OCI-M2 (cell line): Measurements from ENCODE around the gene PFKFB3.

ENCODE experiments used
- DNase-seq: peaks from one replicate; lab custom pipeline; 2025; ENCODE audit not compliant: unreplicated experiment; lab: John Stamatoyannopoulos, UW

The PFKFB3 gene

DNA sequence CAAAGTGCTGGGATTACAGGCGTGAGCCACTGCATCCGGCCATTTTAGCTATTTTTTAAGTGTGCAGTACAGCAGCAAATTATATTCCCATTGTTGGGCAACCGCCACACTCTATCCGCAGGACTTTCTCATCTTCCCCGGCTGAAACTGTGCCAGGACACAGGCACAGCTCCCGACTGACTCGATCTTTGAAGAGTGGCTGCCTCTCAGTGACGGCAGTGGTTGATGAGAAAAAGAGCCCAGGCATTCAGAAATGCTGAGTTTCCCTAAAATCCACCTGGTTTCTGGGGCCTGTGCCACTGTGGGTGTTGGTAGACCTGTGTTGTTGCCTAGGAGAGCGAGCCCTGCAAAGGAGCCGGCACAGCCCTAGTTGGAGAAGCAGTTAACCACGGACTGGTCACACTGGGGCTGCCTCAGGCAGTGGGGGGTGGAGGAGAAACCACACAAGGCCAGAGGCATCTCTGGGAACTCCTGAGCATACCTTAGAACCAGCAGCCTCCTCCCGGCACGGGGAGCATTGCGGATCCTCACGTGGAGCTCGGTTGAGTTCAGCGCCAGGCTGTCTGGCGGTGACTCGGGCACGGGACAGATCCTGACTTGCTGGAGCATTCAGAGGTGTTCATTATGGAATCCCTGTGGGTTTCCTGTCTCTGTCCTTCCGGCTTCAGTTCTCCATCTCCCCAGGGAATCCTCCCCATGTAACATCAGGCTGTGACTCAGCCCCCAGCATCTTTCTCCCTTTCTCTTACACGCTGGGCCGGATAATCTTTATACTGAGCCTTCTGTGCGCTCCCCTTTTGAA, 16.2 kb downstream of the PFKFB3 start:
- DNase-seq: no peak

DNA sequence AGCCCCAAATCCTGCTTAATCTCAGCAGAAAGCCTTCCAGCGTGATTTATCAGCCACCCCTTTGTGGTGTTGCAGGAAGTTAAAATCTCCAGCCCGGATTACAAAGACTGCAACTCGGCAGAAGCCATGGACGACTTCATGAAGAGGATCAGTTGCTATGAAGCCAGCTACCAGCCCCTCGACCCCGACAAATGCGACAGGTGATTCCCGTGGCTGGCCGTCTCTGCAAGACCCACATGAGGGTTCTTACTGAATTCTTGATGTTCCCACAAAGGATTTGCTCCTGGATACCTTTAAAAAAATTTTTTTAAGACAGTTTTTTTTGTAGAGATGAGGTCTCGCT, 16.7 kb downstream of the PFKFB3 start:
- no peak for DNase-seq

DNA sequence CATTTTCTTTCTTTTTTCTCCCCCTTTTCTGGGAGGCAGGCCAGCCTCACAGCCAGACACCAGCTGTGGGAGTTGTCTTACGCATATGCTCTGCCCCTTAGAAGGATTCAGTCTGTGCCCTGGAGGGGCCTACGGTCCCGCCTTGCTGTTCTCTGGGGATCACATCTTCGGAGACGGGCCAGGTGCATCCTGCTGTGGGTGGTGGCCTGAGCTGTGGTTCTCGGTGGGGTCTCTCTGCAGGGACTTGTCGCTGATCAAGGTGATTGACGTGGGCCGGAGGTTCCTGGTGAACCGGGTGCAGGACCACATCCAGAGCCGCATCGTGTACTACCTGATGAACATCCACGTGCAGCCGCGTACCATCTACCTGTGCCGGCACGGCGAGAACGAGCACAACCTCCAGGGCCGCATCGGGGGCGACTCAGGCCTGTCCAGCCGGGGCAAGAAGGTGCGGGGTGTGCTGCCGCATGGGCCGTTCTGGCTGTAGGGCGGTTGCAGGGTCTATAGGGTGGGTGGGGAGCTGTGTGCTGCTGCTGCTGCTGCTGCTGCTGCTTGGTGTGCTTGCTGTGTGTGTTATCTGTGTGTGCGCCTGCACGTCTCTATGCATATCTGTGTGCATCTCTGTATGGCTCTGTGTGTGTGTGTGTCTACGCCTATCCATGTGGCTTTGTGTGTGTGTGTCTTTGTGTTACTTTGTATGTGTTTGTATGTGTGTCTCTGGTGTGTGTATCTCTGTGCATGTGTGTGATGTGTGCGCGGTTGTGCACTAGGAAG, 17.9 kb downstream of the PFKFB3 start:
- no peak for DNase-seq

DNA sequence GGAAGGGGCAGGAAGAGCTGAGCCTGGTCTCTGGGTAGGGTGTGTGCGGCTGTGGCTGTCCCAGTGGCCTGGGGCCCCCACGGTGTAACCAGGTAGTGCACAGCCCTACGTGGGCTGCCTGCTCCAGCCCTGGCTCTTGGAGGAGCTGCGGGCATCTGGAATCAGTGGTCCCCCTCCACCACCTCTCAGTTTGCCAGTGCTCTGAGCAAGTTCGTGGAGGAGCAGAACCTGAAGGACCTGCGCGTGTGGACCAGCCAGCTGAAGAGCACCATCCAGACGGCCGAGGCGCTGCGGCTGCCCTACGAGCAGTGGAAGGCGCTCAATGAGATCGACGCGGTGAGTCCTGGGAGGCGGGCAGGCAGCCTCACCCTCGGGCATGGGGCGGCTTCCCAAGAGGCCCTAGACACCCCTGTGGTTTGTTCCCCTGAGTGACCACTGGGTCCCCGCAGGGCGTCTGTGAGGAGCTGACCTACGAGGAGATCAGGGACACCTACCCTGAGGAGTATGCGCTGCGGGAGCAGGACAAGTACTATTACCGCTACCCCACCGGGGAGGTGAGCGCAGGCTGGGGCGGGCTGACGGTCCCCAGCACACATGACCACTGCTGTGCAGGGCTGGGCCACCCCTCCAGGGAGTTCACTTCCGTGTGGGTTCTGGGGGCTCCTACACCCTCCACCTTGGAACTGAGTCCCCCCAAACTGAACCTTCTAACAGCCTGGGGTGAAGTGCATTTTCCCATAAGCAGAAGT, 18.6 kb downstream of the PFKFB3 start:
- no peak for DNase-seq

DNA sequence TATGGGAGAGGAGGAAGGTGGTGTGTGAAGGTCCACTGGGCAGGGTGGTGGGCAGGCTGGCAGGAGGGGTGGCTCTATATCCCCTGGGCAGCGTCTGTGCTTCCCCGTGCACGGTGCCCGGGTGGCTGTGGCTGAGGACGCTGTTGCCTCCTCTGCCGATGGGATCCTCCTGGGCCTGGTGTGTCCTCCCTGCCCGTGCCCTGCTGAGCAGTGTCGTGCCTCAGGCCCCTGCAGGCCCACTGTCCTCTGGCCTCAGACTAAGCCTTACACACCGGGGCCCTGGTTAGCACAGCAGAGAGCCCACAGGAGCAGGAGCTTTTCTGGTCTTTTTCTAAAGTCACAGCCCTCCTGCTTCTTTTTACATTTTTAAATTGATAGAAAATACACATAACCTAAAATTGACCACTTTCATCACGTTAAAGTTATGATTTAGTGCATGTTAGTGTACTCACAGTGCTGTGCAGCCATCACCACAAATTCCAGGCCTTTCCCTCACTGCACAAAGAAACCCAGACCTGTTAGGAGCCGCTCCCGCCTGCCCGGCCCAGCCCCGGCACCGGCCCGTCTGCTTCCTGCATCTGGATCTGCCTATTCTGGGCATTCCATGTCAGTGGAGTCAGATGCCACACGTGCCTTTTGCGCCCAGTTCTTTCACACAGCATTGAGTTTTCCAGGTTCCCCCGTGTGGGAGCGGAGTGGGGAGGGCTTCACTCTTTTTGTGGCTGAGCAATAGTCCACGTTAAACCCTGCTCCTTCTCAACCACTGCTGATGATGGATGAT, 19.4 kb downstream of the PFKFB3 start:
- DNase-seq: no peak

DNA sequence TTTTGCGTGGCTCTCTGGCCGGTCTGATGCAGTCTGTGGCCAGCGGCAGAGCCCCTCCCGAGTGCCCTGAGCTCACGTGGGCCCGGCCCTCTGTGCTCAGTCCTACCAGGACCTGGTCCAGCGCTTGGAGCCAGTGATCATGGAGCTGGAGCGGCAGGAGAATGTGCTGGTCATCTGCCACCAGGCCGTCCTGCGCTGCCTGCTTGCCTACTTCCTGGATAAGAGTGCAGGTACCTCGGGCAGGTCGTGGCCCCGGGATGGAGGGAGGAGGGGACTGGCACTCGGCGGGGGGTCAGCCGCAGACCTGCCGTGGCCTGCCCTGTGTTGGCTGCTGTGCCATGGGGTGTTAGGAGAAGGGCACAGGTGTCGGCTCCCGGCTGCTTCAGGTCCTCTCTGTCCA, 20.0 kb downstream of the PFKFB3 start:
- DNase-seq: no peak

DNA sequence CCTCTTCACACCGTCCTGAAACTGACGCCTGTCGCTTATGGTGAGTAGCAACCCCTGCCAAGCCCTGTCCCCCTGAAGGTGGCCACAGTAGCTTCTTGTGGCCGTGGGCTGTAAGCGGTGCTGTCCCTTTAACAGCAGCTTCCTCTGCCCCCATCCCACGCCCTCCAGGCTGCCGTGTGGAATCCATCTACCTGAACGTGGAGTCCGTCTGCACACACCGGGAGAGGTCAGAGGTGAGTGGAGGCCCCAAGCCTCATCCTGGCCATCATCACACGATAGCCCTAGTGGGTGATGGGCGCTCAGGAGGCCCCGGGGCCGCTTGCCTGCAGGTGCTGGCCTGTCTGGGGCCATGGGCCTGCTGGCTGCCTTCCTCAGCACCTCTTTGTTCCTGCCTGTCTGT, 21.2 kb downstream of the PFKFB3 start:
- DNase-seq: no peak

DNA sequence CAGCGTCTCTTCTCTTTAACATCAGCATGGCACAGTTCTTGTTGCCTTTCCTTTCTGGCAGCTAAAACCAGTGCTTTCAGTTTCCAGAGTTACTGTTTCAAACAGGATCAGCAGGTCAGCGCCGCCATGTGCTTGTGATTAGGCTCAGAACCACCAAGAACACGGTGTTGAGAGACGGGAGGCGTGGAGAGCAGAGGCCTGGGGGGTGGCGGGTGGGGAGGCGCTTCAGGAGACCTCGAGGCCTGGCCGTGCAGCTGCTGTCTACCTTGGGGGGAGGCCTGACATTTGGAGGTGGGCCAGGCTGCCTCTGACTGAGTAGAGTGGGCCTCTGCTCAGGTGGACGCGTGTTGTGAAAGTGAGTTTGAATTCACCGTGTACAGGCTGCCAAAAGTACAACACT, 22.0 kb downstream of the PFKFB3 start:
- no peak for DNase-seq

DNA sequence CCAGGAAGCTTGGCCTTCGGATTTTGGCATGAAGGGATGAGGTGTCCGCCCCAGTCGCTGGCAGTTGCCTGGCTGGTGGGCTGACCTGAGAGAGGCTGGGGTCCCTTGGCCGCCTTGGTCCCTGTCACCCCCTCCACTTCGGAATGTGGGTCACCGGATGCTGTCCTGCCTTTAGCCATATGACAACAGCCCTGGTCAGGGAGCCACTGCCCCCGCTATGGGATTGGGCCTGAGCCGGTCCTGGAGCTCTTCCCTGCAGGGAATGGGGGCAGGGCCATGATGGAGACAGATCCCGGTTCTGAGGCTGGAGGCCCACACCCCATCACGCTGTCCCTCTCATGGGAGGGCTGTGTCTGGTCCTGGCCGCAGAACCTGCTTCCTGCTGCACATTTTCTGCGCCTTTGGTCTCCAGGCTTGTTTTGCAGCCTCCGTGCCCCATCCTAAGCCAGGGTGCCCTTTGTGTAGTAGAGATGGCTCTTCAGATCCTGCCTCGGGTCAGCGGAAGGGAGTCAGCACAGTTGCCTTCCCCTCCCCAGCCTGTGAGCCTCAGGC, 22.6 kb downstream of the PFKFB3 start:
- no peak for DNase-seq

DNA sequence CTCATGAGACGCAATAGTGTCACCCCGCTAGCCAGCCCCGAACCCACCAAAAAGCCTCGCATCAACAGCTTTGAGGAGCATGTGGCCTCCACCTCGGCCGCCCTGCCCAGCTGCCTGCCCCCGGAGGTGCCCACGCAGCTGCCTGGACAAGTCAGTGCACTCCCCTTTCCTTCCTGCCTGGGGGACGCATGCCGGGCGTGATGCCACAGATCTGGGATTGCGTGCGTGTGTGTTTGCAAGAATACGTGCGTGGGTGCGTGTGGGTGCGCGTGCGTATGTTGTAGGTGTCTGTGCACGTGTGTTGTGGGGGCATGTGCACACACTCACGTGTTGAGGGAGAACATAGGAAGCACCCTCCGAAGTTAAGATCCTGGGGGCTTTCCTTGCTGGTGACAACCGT, 23.5 kb downstream of the PFKFB3 start:
- DNase-seq: no peak

DNA sequence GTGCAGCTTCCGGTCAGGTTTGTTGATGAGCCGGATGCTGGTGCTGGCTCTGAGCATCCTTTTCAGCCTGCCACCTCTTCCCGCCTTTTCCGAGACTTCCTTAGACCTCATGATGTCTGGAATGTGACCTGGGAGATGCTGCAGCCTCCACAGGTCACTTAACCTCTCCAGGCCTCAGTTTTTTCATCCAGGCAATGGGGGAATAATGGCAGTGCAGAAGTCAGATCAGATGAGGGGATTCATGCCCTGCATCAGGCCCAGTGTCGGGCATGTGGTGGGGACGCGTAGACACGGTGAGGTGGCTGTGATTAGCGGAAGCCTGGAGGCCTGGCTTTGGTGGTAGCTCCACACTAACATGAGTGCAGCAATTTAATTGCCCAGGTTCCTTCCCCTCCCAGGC, 24.6 kb downstream of the PFKFB3 start:
- DNase-seq: no peak

DNA sequence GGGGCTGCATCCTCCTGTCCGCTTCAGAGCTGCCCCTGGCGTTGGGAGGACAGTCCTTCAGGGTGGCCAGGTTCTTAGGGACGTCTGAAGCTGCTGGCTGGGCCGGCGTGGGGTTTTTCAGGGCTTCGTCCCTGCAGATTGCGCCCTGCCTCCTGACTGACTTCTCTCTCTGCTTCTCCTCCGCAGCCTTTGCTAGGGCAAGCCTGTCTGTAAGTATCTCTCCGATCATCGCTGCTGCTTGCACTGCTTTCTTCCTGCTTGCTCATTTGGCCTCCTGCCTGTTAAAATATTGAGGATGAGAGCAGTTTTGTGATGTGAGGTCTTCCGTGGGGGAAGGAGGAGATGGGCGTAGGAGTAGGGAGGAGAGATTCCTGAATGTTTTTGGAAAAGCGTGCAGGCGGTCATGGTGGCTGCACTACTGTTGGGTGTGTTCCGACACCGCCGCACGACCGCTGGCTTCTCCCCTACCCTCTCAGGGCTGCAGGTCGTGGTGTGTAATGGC, 25.3 kb downstream of the PFKFB3 start:
- DNase-seq: no peak

DNA sequence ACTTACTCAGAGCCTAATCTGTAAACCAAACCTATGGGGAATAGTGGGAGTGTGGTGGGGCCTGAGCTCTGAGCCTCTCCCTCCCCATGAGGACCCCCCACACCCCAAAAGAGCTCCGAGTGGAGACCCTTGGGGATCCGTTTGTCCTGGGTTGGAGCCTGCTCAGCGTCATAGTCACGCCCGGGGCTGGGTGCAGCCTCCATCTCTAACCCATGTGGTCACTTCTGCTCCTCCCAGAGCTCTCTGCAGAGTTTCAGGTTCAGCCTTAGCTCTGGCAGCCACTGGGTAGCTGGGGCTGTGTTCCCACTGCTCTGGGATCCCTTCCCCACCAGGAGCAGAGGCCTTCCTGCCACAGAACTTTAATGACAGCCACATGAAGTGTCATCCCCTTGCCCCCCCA, 25.9 kb downstream of the PFKFB3 start:
- DNase-seq: no peak

DNA sequence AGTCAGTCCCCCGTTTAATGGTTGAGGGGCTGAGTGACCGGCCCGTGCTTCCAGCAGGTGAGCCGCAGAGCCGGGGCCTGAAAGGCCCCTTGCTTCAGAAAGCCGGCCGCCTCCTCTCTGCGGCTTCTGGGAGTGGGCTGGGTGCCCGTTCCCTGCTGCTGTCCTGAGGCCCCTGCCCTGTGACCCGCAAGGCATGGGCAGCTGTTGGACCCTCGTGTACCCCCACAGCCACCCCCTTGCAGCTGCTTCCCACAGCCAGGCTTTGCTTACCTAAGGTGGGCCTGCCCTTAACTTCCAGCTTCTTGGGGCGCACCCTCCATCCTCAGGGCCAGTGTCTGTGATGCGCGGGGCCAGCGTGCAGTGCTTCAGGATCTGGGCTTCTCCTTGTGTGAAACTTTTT, 26.6 kb downstream of the PFKFB3 start:
- DNase-seq: no peak

DNA sequence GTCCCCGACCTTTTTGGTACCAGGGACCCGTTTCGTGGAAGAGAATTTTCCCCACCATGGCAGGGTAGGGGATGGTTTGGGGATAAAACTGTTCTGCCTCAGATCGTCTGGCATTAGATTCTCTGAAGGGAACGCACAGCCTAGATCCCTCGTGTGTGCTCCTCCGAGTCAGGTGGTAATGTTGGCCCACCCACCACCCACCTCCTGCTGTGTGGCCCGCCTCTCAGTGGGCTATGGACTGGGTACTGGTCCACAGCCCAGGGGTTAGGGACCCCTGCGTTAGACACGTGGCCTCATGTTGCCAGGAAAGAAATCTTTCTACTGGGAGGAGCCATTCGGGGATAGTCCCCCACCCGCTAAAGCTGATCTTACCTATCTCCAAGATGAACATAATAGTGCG, 27.0 kb downstream of the PFKFB3 start:
- no peak for DNase-seq

DNA sequence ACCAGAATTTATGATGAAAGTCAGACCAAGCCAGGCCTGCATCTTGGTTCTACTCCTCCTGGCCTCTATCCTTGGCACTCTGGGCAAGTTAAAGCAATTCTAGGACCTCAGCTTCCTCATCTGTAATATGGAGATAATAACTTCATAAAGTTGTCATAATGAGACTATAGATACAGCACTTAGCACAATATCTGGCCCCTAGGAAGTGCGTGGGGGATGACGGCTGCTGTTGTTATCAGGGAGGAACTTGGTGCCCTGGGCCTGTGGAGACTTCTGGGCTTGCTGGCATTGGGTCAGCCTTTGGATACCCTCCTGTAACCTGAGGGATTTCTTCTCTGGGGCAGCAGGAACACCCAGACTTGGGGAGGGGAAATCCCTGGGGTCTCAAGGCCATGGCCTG, 27.6 kb downstream of the PFKFB3 start:
- DNase-seq: no peak

DNA sequence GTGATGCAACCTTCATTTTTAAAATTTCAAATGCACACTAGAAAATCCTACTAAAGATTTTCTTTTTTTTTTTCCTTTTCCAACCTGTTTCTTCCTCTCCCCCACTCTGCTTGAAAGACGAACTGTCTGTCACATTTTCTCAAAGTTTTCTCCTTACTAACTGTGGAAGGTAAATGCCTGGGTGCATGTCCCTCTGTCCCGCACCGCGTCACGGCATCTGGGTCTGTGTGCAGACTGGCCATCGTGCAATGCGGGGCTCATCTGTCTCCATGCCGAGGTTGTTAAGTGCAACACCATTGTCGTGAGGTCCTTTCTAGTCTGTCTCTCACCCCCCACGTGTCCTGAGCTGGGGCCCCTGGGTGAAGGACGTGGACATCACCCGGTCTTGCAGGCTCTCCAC, 28.4 kb downstream of the PFKFB3 start:
- no peak for DNase-seq

DNA sequence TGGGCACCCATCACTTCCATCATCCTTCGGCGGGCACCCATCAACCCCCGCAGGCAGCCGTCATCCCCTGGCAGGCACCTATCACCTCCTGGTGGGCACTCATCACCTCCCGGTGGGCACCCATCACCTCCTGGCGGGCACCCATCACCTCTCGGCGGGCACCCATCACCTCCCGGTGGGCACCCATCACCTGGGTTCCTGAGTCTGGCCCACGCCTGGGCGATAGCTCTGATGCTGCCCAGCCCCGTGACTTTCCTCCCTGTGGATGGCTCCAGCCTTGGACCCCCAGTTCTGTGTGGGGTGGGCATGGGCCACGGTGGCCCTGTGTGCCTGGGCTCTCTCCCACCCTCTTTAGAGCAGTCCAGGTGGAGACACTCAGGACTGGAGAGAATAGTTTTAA, 29.0 kb downstream of the PFKFB3 start:
- no peak for DNase-seq

DNA sequence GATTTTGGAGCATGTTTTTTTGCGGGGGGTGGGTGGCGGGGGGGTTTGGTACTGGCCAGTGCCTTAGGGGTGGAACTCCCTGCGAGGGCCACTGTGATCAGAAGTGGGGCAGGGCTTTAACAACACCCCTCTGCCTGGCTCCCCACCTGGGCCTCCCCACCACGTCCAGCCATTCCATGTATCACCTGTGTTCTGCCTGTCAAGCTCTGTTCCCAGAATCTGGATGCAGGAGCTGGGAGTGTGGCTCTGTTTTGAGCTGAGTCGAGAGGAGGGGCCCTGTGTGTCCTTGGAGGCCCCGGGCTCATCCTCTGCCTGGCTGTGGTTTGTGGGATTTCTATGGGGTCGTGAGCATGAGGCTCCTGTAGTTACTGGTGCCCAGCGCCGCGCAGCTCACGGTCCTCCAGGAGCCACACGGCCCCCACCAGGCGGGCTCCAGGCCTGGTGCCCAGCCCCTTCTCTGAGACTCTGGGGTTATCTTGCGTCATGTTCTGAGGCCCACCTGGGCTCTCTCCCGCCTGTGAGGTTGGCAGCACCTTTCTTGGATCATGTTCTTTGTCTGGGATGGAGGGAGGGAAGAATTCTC, 29.6 kb downstream of the PFKFB3 start:
- DNase-seq: no peak
